CD14-positive monocyte (primary cell): ENCODE data around the gene UGGT2. TPM values are rescaled to one million over a fixed set of nuclear protein-coding genes. Genes with fewer than 3 reads are reported as not detected.

Experiments used
- DNase-seq, 3 donors: peaks; one replicate each; pipeline ENCODE4 v3.0.0-alpha.2; 2011 to 2022
- H2AFZ ChIP-seq: 2 replicates; pipeline ENCODE4 v1.6.0; 2012; ENCODE audit warnings: mild to moderate bottlenecking, low read depth, low read length, inconsistent platforms; ENCODE audit not compliant: insufficient read depth, poor library complexity, severe bottlenecking
- H3K27ac ChIP-seq, 2 donors: 1 replicate in 1 of 2; 2 replicates in 1 of 2; pipeline ENCODE4 v1.5.1; 2012 to 2013; ENCODE audit warnings: low read length in 2 of 2, control low read depth in 1 of 2, inconsistent platforms in 1 of 2, low read depth in 1 of 2, mild to moderate bottlenecking in 1 of 2
- H3K27me3 ChIP-seq, 2 donors: one replicate each; pipeline versions ENCODE4 v1.6.0 to v1.6.1; 2011 to 2013; ENCODE audit warnings: low read length in 2 of 2; ENCODE audit not compliant: control insufficient read depth in 2 of 2, insufficient read depth in 2 of 2
- H3K36me3 ChIP-seq, 2 donors: replicated peaks in 1 of 2; 1 replicate in 1 of 2; 2 replicates in 1 of 2; pipeline versions ENCODE4 v1.5.1 to v1.6.1; 2012 to 2013; ENCODE audit warnings: low read length in 2 of 2, control low read depth in 1 of 2, inconsistent platforms in 1 of 2, mild to moderate bottlenecking in 1 of 2; ENCODE audit not compliant: insufficient read depth in 2 of 2, control insufficient read depth in 1 of 2
- H3K4me1 ChIP-seq, 2 donors: 1 replicate in 1 of 2; 2 replicates in 1 of 2; pipeline versions ENCODE4 v1.5.1 to v1.6.1; 2012 to 2013; ENCODE audit warnings: low read length in 2 of 2, control low read depth in 1 of 2, inconsistent platforms in 1 of 2, mild to moderate bottlenecking in 1 of 2, moderate library complexity in 1 of 2; ENCODE audit not compliant: insufficient read depth in 2 of 2, control insufficient read depth in 1 of 2
- H3K4me2 ChIP-seq: replicated peaks from 2 replicates; pipeline ENCODE3; 2012; ENCODE audit warnings: low read length, moderate library complexity, mild to moderate bottlenecking; ENCODE audit not compliant: poor library complexity, severe bottlenecking; ENCODE audit errors: extremely low read depth
- H3K4me3 ChIP-seq, 3 experiments: fragments of 200-600 bp in 1 of 3; sonication (generic) in 1 of 3; replicated peaks in 1 of 3; 1 replicate in 2 of 3; 2 replicates in 1 of 3; pipeline ENCODE4 v1.5.1; 2011 to 2013; ENCODE audit warnings: low read length in 3 of 3, mild to moderate bottlenecking in 3 of 3, control low read depth in 2 of 3, low read depth in 2 of 3, inconsistent platforms in 1 of 3, moderate library complexity in 1 of 3
- H3K79me2 ChIP-seq: 2 replicates; pipeline ENCODE4 v1.6.0; 2012; ENCODE audit warnings: mild to moderate bottlenecking, control low read depth, inconsistent platforms, low read length, moderate library complexity; ENCODE audit not compliant: insufficient read depth
- H3K9ac ChIP-seq: 2 replicates; pipeline ENCODE4 v1.6.0; 2017; ENCODE audit warnings: low read length, mild to moderate bottlenecking; ENCODE audit not compliant: insufficient read depth, poor library complexity, severe bottlenecking
- H3K9me3 ChIP-seq, 2 donors: replicated peaks in 1 of 2; 1 replicate in 1 of 2; 2 replicates in 1 of 2; pipeline versions ENCODE4 v1.5.1 to v1.6.1; 2012 to 2013; ENCODE audit warnings: low read length in 2 of 2, control low read depth in 1 of 2; ENCODE audit not compliant: control insufficient read depth in 1 of 2, insufficient read depth in 1 of 2
- H4K20me1 ChIP-seq: 2 replicates; pipeline ENCODE4 v1.6.0; 2012; ENCODE audit warnings: mild to moderate bottlenecking, low read length, control low read depth, moderate library complexity; ENCODE audit not compliant: insufficient read depth
- H3K27ac Mint-ChIP-seq, 7 donors: one replicate each; pipeline ENCODE4 v1.8.0; 2020; ENCODE audit warnings: mild to moderate bottlenecking in 7 of 7, mixed read lengths in 7 of 7, moderate library complexity in 6 of 7, inconsistent platforms in 2 of 7
- H3K27me3 Mint-ChIP-seq, 3 donors: one replicate each; pipeline ENCODE4 v1.8.0; 2021 to 2022; ENCODE audit warnings: low read depth in 3 of 3, mild to moderate bottlenecking in 3 of 3, mixed read lengths in 3 of 3, moderate library complexity in 3 of 3, inconsistent platforms in 1 of 3
- H3K36me3 Mint-ChIP-seq, 2 donors: one replicate each; pipeline ENCODE4 v1.8.0; 2020; ENCODE audit warnings: mixed read lengths in 2 of 2, inconsistent platforms in 1 of 2, mild to moderate bottlenecking in 1 of 2
- H3K4me1 Mint-ChIP-seq: one replicate; pipeline ENCODE4 v1.8.0; 2020; ENCODE audit warnings: mild to moderate bottlenecking, mixed read lengths
- H3K4me3 Mint-ChIP-seq, 2 donors: one replicate each; pipeline ENCODE4 v1.8.0; 2020; ENCODE audit warnings: mild to moderate bottlenecking in 2 of 2, mixed read lengths in 2 of 2, moderate library complexity in 1 of 2
- H3K9me3 Mint-ChIP-seq, 7 donors: one replicate each; pipeline ENCODE4 v1.8.0; 2020 to 2022; ENCODE audit warnings: mixed read lengths in 7 of 7, mild to moderate bottlenecking in 6 of 7, moderate library complexity in 6 of 7, inconsistent platforms in 2 of 7
- WGBS: methylation state at CpG from one replicate; pipeline ENCODE4 v1.1.5; 2013; ENCODE audit warnings: missing lambda C conversion rate; ENCODE audit not compliant: insufficient coverage; 5-methylcytosine and 5-hydroxymethylcytosine counted together
- intact Hi-C, 2 donors: fragments of 100-400 bp; cut with micrococcal nuclease; formaldehyde crosslinking; loops; one replicate each; pipeline versions ENCODE4 v1.15.0 to v1.15.1; 2023
- polyA plus RNA-seq, 3 donors: library from polyadenylated mRNA; depleted of rRNA in 1 of 3; unstranded in 2 of 3; stranded (reverse) in 1 of 3; fragments of 300-500 nt in 2 of 3; fragments of >200 nt in 1 of 3; fragmentation: Illumina TruSeq in 2 of 3; gene quantifications; 1 replicate in 2 of 3; 2 replicates in 1 of 3; pipeline ENCODE4 v1.2.3, GENCODE V29; 2012 to 2021
- TF ChIP-seq, protein P1 (sequence below): fragments of 200-600 bp; IDR thresholded peaks from one replicate; pipeline ENCODE4 v1.8.0; 2022; ENCODE audit warnings: antibody characterized with exemption, mild to moderate bottlenecking

The UGGT2 gene
- polyA plus RNA-seq, 3 donors, result 4.0 to 6.3 (median 5.6) TPM

DNA sequence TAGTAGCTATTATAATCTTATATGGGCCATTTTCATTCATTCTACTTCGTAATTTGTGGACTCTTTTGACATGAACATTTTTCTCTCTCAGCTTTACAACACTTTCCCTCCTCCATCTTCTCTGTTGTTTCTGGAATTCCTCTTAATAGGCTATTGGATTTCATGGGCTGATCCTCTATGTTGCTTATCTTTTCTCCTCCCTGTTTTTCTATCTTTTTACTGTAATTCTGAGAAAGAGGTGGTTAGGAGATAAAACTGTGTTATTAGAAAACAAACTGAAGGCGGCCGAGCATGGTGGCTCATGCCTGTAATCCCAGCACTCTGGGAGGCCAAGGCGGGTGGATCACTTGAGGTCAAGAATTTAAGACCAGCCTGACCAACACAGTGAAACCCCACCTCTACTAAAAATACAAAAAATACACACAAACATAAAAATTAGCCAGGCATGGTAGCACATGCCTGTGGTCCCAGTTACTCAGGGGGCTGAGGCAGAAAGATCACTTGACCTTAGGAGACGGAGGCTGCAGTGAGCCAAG is 188.1 kb downstream of the UGGT2 start:
- H3K27ac ChIP-seq, result no peak overlapping the region
- no peak for DNase-seq
- no peaks in the 10 kb centered on the region for H3K27me3 ChIP-seq
- Mint-ChIP-seq H3K36me3 (peaks cover 28 to 36% of the 10 kb centered on the region in 2 donors), H3K4me1 (no peaks in the 10 kb centered on the region), H3K27ac (no peak overlapping the region), H3K27me3 (no peaks in the 10 kb centered on the region), H3K9me3 (peaks cover 0 to 2% (median 0%) of the 10 kb centered on the region in 7 donors), H3K4me3 (no peak overlapping the region)
- no peaks in the 10 kb centered on the region for H3K79me2 ChIP-seq
- no peak overlapping the region for H3K4me3 ChIP-seq
- WGBS, result no CpG with 5 or more reads among the region's 5 CpGs
- no peak overlapping the region for H3K9ac ChIP-seq
- H2AFZ ChIP-seq, result no peak overlapping the region
- peaks cover 0 to under 1% of the 10 kb centered on the region in 2 donors for H3K36me3 ChIP-seq
- no peak overlapping the region for H3K4me2 ChIP-seq
- no peaks in the 10 kb centered on the region for H3K4me1 ChIP-seq
- TF ChIP-seq, protein P1, sequence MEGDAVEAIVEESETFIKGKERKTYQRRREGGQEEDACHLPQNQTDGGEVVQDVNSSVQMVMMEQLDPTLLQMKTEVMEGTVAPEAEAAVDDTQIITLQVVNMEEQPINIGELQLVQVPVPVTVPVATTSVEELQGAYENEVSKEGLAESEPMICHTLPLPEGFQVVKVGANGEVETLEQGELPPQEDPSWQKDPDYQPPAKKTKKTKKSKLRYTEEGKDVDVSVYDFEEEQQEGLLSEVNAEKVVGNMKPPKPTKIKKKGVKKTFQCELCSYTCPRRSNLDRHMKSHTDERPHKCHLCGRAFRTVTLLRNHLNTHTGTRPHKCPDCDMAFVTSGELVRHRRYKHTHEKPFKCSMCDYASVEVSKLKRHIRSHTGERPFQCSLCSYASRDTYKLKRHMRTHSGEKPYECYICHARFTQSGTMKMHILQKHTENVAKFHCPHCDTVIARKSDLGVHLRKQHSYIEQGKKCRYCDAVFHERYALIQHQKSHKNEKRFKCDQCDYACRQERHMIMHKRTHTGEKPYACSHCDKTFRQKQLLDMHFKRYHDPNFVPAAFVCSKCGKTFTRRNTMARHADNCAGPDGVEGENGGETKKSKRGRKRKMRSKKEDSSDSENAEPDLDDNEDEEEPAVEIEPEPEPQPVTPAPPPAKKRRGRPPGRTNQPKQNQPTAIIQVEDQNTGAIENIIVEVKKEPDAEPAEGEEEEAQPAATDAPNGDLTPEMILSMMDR, result no peak
- intact Hi-C loops, result no loop called here
- H3K9me3 ChIP-seq, result no peaks in the 10 kb centered on the region
- no peaks in the 10 kb centered on the region for H4K20me1 ChIP-seq

DNA sequence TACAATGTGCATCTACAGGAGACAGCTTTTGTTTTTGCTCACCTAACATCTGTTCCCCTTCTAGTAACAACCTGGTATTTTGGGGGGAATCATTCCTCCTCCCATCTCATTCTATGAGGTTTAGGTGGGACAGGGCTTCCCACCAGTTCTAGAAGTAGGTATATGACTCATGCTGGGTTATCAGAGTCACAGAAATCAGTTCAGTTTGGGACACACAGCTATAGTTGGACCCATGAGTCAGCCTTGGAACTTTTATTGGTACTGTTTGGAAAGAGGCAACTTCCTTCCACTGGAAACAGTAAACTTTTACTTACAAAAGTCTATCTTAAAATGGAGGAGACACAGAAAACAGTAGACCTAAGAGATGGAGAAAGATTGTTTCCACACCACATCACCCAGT is 190.8 kb downstream of the UGGT2 start:
- H2AFZ ChIP-seq, result no peak overlapping the region
- H3K27ac ChIP-seq, result no peak overlapping the region
- TF ChIP-seq, protein P1, result no peak
- no peak overlapping the region for H3K4me3 ChIP-seq
- H3K4me1 ChIP-seq, result peaks cover 7 to 11% of the 10 kb centered on the region in 2 donors
- no peak overlapping the region for H3K27ac Mint-ChIP-seq
- no peaks in the 10 kb centered on the region for H4K20me1 ChIP-seq
- no peak overlapping the region for H3K4me3 Mint-ChIP-seq
- H3K4me2 ChIP-seq, result no peak overlapping the region
- H3K36me3 Mint-ChIP-seq, result peaks cover 24 to 31% of the 10 kb centered on the region in 2 donors
- H3K27me3 ChIP-seq, result no peaks in the 10 kb centered on the region
- no peaks in the 10 kb centered on the region for H3K79me2 ChIP-seq
- H3K36me3 ChIP-seq, result no peaks in the 10 kb centered on the region
- intact Hi-C loops, result no loop called here
- no peak for DNase-seq
- H3K27me3 Mint-ChIP-seq, result no peaks in the 10 kb centered on the region
- H3K9me3 Mint-ChIP-seq, result no peaks in the 10 kb centered on the region
- H3K9me3 ChIP-seq, result no peaks in the 10 kb centered on the region
- H3K9ac ChIP-seq, result no peak overlapping the region
- H3K4me1 Mint-ChIP-seq, result peaks cover 11% of the 10 kb centered on the region
